NB4 (cell line): ENCODE measurements around the gene ICAM2.

ENCODE experiments used
- DNase-seq: peaks from one replicate; pipeline ENCODE4 v3.0.0; 2010; ENCODE audit warnings: low read depth
- H3K4me3 ChIP-seq: one replicate; pipeline ENCODE4 v1.5.1; 2011; ENCODE audit warnings: mild to moderate bottlenecking, low read depth, low read length, moderate library complexity
- MYC ChIP-seq: IDR thresholded peaks from 2 replicates; pipeline ENCODE4 v1.6.1; 2011; ENCODE audit warnings: low read depth, low read length
- POLR2A ChIP-seq: IDR thresholded peaks from 2 replicates; pipeline ENCODE4 v1.6.1; 2011; ENCODE audit warnings: mild to moderate bottlenecking; ENCODE audit not compliant: insufficient read length; ENCODE audit errors: extremely low read depth
- TF ChIP-seq, protein P1 (sequence below): IDR thresholded peaks from 2 replicates; pipeline ENCODE4 v1.6.1; 2011; ENCODE audit warnings: low read depth, low read length
- TF ChIP-seq, protein P2 (sequence below): IDR thresholded peaks from one replicate; pipeline ENCODE4 v1.5.1; 2012; ENCODE audit warnings: low read depth, low read length

Gene ICAM2

GRCh38 chr17:63988741-63989621, 31.5 kb downstream of the ICAM2 start:
- DNase-seq, result no peak
- TF ChIP-seq, protein P1, sequence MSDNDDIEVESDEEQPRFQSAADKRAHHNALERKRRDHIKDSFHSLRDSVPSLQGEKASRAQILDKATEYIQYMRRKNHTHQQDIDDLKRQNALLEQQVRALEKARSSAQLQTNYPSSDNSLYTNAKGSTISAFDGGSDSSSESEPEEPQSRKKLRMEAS, result no peak
- TF ChIP-seq MYC (no peak), POLR2A (no peak)
- TF ChIP-seq, protein P2, sequence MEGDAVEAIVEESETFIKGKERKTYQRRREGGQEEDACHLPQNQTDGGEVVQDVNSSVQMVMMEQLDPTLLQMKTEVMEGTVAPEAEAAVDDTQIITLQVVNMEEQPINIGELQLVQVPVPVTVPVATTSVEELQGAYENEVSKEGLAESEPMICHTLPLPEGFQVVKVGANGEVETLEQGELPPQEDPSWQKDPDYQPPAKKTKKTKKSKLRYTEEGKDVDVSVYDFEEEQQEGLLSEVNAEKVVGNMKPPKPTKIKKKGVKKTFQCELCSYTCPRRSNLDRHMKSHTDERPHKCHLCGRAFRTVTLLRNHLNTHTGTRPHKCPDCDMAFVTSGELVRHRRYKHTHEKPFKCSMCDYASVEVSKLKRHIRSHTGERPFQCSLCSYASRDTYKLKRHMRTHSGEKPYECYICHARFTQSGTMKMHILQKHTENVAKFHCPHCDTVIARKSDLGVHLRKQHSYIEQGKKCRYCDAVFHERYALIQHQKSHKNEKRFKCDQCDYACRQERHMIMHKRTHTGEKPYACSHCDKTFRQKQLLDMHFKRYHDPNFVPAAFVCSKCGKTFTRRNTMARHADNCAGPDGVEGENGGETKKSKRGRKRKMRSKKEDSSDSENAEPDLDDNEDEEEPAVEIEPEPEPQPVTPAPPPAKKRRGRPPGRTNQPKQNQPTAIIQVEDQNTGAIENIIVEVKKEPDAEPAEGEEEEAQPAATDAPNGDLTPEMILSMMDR, result no peak
- H3K4me3 ChIP-seq, result no peak overlapping the region

DNA sequence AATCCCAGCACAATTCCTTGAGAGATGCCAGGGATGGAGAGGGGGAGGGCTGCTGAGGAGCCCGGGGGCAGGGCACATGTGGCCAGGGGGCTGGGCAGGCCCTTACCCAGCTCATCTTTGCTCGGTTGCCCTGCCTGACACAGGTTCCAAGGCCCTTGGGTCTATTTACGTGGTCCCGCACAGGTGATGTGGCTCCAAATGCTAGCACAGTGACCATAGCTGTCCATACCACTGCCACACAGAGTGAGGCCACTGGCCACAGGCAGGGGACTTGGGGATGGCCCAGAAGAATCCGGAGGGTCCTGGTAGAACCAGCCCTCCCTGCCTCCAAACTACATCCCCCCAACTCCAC, 32.3 kb downstream of the ICAM2 start:
- TF ChIP-seq MYC, result no peak
- TF ChIP-seq POLR2A, result no peak
- TF ChIP-seq, protein P1, result no peak
- TF ChIP-seq, protein P2, result no peak
- no peak overlapping the region for H3K4me3 ChIP-seq
- no peak for DNase-seq

- no peak overlapping the region for H3K4me3 ChIP-seq
- TF ChIP-seq POLR2A, result no peak
- no peak for TF ChIP-seq MYC
- TF ChIP-seq, protein P1, result no peak
- TF ChIP-seq, protein P2, result no peak
- no peak for DNase-seq
Measured at GRCh38 chr17:63987221-63988126, 33.0 kb downstream of the ICAM2 start.

DNA sequence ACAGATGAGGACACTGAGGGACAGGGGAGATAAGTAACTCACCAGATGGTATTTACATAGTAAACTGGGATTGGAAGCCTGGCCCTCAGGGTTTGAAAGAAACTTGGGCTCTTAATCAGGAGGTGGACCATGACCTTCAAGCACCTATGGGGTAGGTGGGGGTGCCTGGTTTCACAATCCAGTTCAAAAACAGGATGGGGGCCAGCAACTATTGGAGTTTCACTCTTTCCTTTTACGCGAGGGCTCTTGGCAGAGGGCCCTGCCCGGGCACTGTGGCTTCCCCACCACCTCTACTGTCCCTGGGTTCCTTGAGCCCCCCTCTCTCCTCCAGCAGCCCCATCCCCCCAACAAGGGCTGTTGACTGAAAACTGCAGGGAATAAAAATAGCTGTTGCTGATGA, 33.6 kb downstream of the ICAM2 start:
- TF ChIP-seq, protein P1, result no peak
- TF ChIP-seq POLR2A, result no peak
- DNase-seq, result no peak
- no peak overlapping the region for H3K4me3 ChIP-seq

- peak; percentile 28 for DNase-seq
- no peak overlapping the region for H3K4me3 ChIP-seq
- TF ChIP-seq, protein P1, result no peak
- TF ChIP-seq, protein P2, result no peak
- no peak for TF ChIP-seq POLR2A
Measured at GRCh38 chr17:63985387-63986140, 34.9 kb downstream of the ICAM2 start.
